ENCODE measurements around the gene EYA2. TPM values are rescaled to one million over a fixed set of nuclear protein-coding genes. Genes with fewer than 3 reads are reported as not detected.
A peak's percentile ranks its signal among the peaks of the same experiment; 100 is the strongest.

The EYA2 gene
- total RNA-seq, 1 donor from 2014 or later = not detected

- no peak for DNase-seq (ENCODE audit: low spot score)
- Mint-ChIP-seq H3K4me1 (ENCODE audit: low read depth) (peaks cover 2% of the 10 kb centered on the region), H3K36me3 (ENCODE audit: low read depth) (no peaks in the 10 kb centered on the region), H3K27me3 (ENCODE audit: low read depth) (peaks cover 3% of the 10 kb centered on the region), H3K9me3 (no peaks in the 10 kb centered on the region), H3K27ac (no peak overlapping the region), H3K4me3 (ENCODE audit: low read depth) (no peak overlapping the region)
- intact Hi-C loops (cut with micrococcal nuclease) = no loop called here
These were observed 284.2 kb downstream of the EYA2 start for GRCh38 chr20:47178851-47179250.

- intact Hi-C loops (cut with micrococcal nuclease) = no loop called here
- Mint-ChIP-seq H3K4me1 (ENCODE audit: low read depth) (peaks cover 2% of the 10 kb centered on the region), H3K27ac (no peak overlapping the region), H3K27me3 (ENCODE audit: low read depth) (peaks cover 3% of the 10 kb centered on the region), H3K4me3 (ENCODE audit: low read depth) (no peak overlapping the region), H3K36me3 (ENCODE audit: low read depth) (no peaks in the 10 kb centered on the region), H3K9me3 (no peaks in the 10 kb centered on the region)
- no peak for DNase-seq (ENCODE audit: low spot score)
These were observed 284.6 kb downstream of the EYA2 start for GRCh38 chr20:47179267-47179666.

GRCh38 chr20:47181056-47181862 lies 286.6 kb downstream of the EYA2 start:
- Mint-ChIP-seq H3K27ac (no peak overlapping the region), H3K4me3 (ENCODE audit: low read depth) (no peak overlapping the region), H3K4me1 (ENCODE audit: low read depth) (peaks cover 7% of the 10 kb centered on the region), H3K27me3 (ENCODE audit: low read depth) (no peaks in the 10 kb centered on the region), H3K9me3 (no peaks in the 10 kb centered on the region), H3K36me3 (ENCODE audit: low read depth) (no peaks in the 10 kb centered on the region)
- DNase-seq (ENCODE audit: low spot score) = no peak
- intact Hi-C loops (cut with micrococcal nuclease) = no loop called here

- H3K4me1 Mint-ChIP-seq (ENCODE audit: low read depth) = peaks cover 10% of the 10 kb centered on the region
- H3K4me3 Mint-ChIP-seq (ENCODE audit: low read depth) = no peak overlapping the region
- no peak overlapping the region for H3K27ac Mint-ChIP-seq
- intact Hi-C loops (cut with micrococcal nuclease) = no loop called here
- no peaks in the 10 kb centered on the region for H3K36me3 Mint-ChIP-seq (ENCODE audit: low read depth)
- peaks cover 1% of the 10 kb centered on the region for H3K27me3 Mint-ChIP-seq (ENCODE audit: low read depth)
- no peaks in the 10 kb centered on the region for H3K9me3 Mint-ChIP-seq
- no peak for DNase-seq (ENCODE audit: low spot score)
These were observed 288.7 kb downstream of the EYA2 start for GRCh38 chr20:47183367-47183766.

- H3K4me1 Mint-ChIP-seq (ENCODE audit: low read depth) = peaks cover 11% of the 10 kb centered on the region
- peaks cover 12% of the 10 kb centered on the region for H3K27me3 Mint-ChIP-seq (ENCODE audit: low read depth)
- H3K9me3 Mint-ChIP-seq = no peaks in the 10 kb centered on the region
- no peaks in the 10 kb centered on the region for H3K36me3 Mint-ChIP-seq (ENCODE audit: low read depth)
- no peak overlapping the region for H3K4me3 Mint-ChIP-seq (ENCODE audit: low read depth)
- intact Hi-C loops (cut with micrococcal nuclease) = no loop called here
- no peak for DNase-seq (ENCODE audit: low spot score)
- no peak overlapping the region for H3K27ac Mint-ChIP-seq
These were observed 293.0 kb downstream of the EYA2 start for GRCh38 chr20:47187450-47188195.

GRCh38 chr20:47188540-47188939 lies 293.9 kb downstream of the EYA2 start:
- Mint-ChIP-seq H3K36me3 (ENCODE audit: low read depth) (no peaks in the 10 kb centered on the region), H3K27ac (no peak overlapping the region), H3K9me3 (no peaks in the 10 kb centered on the region), H3K4me1 (ENCODE audit: low read depth) (peaks cover 11% of the 10 kb centered on the region), H3K4me3 (ENCODE audit: low read depth) (no peak overlapping the region), H3K27me3 (ENCODE audit: low read depth) (peaks cover 12% of the 10 kb centered on the region)
- intact Hi-C loops (cut with micrococcal nuclease) = no loop called here
- DNase-seq (ENCODE audit: low spot score) = no peak

GRCh38 chr20:47189060-47189459 lies 294.4 kb downstream of the EYA2 start:
- Mint-ChIP-seq H3K4me3 (ENCODE audit: low read depth) (no peak overlapping the region), H3K36me3 (ENCODE audit: low read depth) (no peaks in the 10 kb centered on the region), H3K27ac (no peak overlapping the region), H3K9me3 (no peaks in the 10 kb centered on the region), H3K27me3 (ENCODE audit: low read depth) (peaks cover 12% of the 10 kb centered on the region), H3K4me1 (ENCODE audit: low read depth) (peaks cover 11% of the 10 kb centered on the region)
- no peak for DNase-seq (ENCODE audit: low spot score)
- intact Hi-C loops (cut with micrococcal nuclease) = no loop called here

- Mint-ChIP-seq H3K27ac (no peak overlapping the region), H3K36me3 (ENCODE audit: low read depth) (no peaks in the 10 kb centered on the region), H3K9me3 (no peaks in the 10 kb centered on the region), H3K27me3 (ENCODE audit: low read depth) (peaks cover 16% of the 10 kb centered on the region), H3K4me3 (ENCODE audit: low read depth) (no peak overlapping the region), H3K4me1 (ENCODE audit: low read depth) (peaks cover 8% of the 10 kb centered on the region)
- DNase-seq (ENCODE audit: low spot score) = no peak
- intact Hi-C loops (cut with micrococcal nuclease) = loop anchor here (10.0 kb wide), 1 partner anchor 314 kb away; the partner anchor contains the start of gene NCOA3
These were observed 296.5 kb downstream of the EYA2 start for GRCh38 chr20:47191074-47191673.

- H3K4me1 Mint-ChIP-seq (ENCODE audit: low read depth) = peaks cover 14% of the 10 kb centered on the region
- intact Hi-C loops (cut with micrococcal nuclease) = loop anchor here (10.0 kb wide), 1 partner anchor 313 kb away; the partner anchor contains the start of gene NCOA3
- H3K9me3 Mint-ChIP-seq = no peaks in the 10 kb centered on the region
- no peak overlapping the region for H3K4me3 Mint-ChIP-seq (ENCODE audit: low read depth)
- no peaks in the 10 kb centered on the region for H3K36me3 Mint-ChIP-seq (ENCODE audit: low read depth)
- DNase-seq (ENCODE audit: low spot score) = no peak
- H3K27me3 Mint-ChIP-seq (ENCODE audit: low read depth) = peaks cover 17% of the 10 kb centered on the region
- H3K27ac Mint-ChIP-seq = no peak overlapping the region
These were observed 297.3 kb downstream of the EYA2 start for GRCh38 chr20:47191956-47192355.

- no peaks in the 10 kb centered on the region for H3K36me3 Mint-ChIP-seq (ENCODE audit: low read depth)
- H3K27ac Mint-ChIP-seq = no peak overlapping the region
- intact Hi-C loops (cut with micrococcal nuclease) = loop anchor here (5.0 to 10.0 kb wide), 3 partner anchors 203 to 427 kb away; partner anchors contain the start of gene NCOA3
- H3K9me3 Mint-ChIP-seq = no peaks in the 10 kb centered on the region
- peaks cover 18% of the 10 kb centered on the region for H3K4me1 Mint-ChIP-seq (ENCODE audit: low read depth)
- DNase-seq (ENCODE audit: low spot score) = no peak
- peaks cover 12% of the 10 kb centered on the region for H3K27me3 Mint-ChIP-seq (ENCODE audit: low read depth)
- H3K4me3 Mint-ChIP-seq (ENCODE audit: low read depth) = no peak overlapping the region
These were observed 300.9 kb downstream of the EYA2 start for GRCh38 chr20:47195573-47195972.

- DNase-seq (ENCODE audit: low spot score) = peak; percentile 69
- Mint-ChIP-seq H3K9me3 (no peaks in the 10 kb centered on the region), H3K36me3 (ENCODE audit: low read depth) (no peaks in the 10 kb centered on the region), H3K27ac (no peak overlapping the region), H3K4me3 (ENCODE audit: low read depth) (no peak overlapping the region), H3K4me1 (ENCODE audit: low read depth) (peaks cover 18% of the 10 kb centered on the region), H3K27me3 (ENCODE audit: low read depth) (peaks cover 12% of the 10 kb centered on the region)
- intact Hi-C loops (cut with micrococcal nuclease) = loop anchor here (1.0 to 10.0 kb wide), 4 partner anchors 188 to 426 kb away; partner anchors contain the start of gene NCOA3
These were observed 301.7 kb downstream of the EYA2 start for GRCh38 chr20:47196091-47197081.

GRCh38 chr20:47198254-47198671 lies 303.6 kb downstream of the EYA2 start:
- Mint-ChIP-seq H3K27ac (no peak overlapping the region), H3K4me1 (ENCODE audit: low read depth) (peaks cover 18% of the 10 kb centered on the region), H3K9me3 (no peaks in the 10 kb centered on the region), H3K27me3 (ENCODE audit: low read depth) (peaks cover 10% of the 10 kb centered on the region), H3K4me3 (ENCODE audit: low read depth) (no peak overlapping the region), H3K36me3 (ENCODE audit: low read depth) (no peaks in the 10 kb centered on the region)
- intact Hi-C loops (cut with micrococcal nuclease) = loop anchor here (1.0 to 10.0 kb wide), 5 partner anchors 76 to 424 kb away; partner anchors contain the start of gene NCOA3
- DNase-seq (ENCODE audit: low spot score) = no peak
